Osteoblast (primary cell): ENCODE data around the gene ANKK1. TPM values are rescaled to one million over a fixed set of nuclear protein-coding genes. Genes with fewer than 3 reads are reported as not detected.

Source experiments
- DNase-seq: peaks from one replicate; pipeline ENCODE4 v3.0.0; 2011; ENCODE audit warnings: low spot score, mixed read lengths; ENCODE audit not compliant: insufficient read length; ENCODE audit errors: missing footprints
- H2AFZ ChIP-seq: 2 replicates; pipeline ENCODE4 v1.6.0; 2011; ENCODE audit warnings: mild to moderate bottlenecking, low read length
- H3K27ac ChIP-seq: 2 replicates; pipeline ENCODE4 v1.5.1; 2011; ENCODE audit warnings: mild to moderate bottlenecking, low read depth, low read length, moderate library complexity
- H3K27me3 ChIP-seq: 2 replicates; pipeline ENCODE4 v1.6.0; 2012; ENCODE audit warnings: mild to moderate bottlenecking, control low read depth, inconsistent platforms, low read length, moderate library complexity; ENCODE audit not compliant: insufficient read depth
- H3K36me3 ChIP-seq: 2 replicates; pipeline ENCODE4 v1.5.1; 2011; ENCODE audit warnings: mild to moderate bottlenecking, low read length, control low read depth, moderate library complexity; ENCODE audit not compliant: insufficient read depth
- H3K4me1 ChIP-seq: 2 replicates; pipeline ENCODE4 v1.5.1; 2011; ENCODE audit warnings: mild to moderate bottlenecking, low read length, control low read depth, moderate library complexity; ENCODE audit not compliant: insufficient read depth
- H3K4me2 ChIP-seq: 2 replicates; pipeline ENCODE4 v1.6.0; 2011; ENCODE audit warnings: mild to moderate bottlenecking, low read length; ENCODE audit not compliant: insufficient read depth
- H3K4me3 ChIP-seq: fragments of 200-600 bp; sonication (generic); 3 replicates; pipeline ENCODE4 v1.5.1; 2012; ENCODE audit warnings: mild to moderate bottlenecking, low read length, inconsistent platforms; ENCODE audit not compliant: insufficient read depth
- H3K79me2 ChIP-seq: 2 replicates; pipeline ENCODE4 v1.6.0; 2012; ENCODE audit warnings: mild to moderate bottlenecking, low read length, control low read depth, inconsistent platforms; ENCODE audit not compliant: insufficient read depth
- H3K9me3 ChIP-seq: 2 replicates; pipeline ENCODE4 v1.5.1; 2011; ENCODE audit warnings: low read depth, low read length, control low read depth
- H4K20me1 ChIP-seq: 2 replicates; pipeline ENCODE4 v1.6.0; 2012; ENCODE audit warnings: mild to moderate bottlenecking, low read length, control low read depth; ENCODE audit not compliant: insufficient read depth
- total RNA-seq: library from RNA; depleted of rRNA; stranded (reverse); fragments of >200 nt; gene quantifications from 2 replicates; pipeline ENCODE4 v1.2.3, GENCODE V29; 2012
- TF ChIP-seq, protein P1 (sequence below): IDR thresholded peaks from 2 replicates; pipeline ENCODE4 v1.5.1; 2011; ENCODE audit warnings: mild to moderate bottlenecking, low read depth, low read length, moderate library complexity; ENCODE audit errors: extremely low read depth

Gene ANKK1
- total RNA-seq, 1 donor, result not detected

DNA sequence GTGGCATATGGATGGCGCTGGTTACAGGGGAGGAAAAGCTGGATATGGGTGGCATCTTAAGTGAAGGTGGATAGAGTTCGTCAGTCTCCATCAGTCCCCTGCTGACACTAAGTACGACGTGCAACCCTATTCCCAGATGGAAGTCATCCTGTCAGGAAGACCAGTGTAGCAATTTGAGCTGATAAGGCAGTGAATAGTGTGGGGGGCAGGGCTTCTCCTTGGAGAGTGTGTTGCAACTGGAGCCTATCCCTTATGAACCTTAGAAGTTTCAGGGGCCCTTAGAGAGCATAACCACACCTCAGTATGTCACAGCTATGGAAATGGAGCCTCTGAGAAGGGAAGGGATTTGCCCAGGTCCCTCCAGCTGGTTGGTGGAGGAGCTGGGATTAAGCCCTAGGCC is 36.1 kb upstream of the ANKK1 start:
- Histone ChIP-seq H3K4me1 (no peaks in the 10 kb centered on the region), H3K4me2 (no peak overlapping the region), H2AFZ (no peak overlapping the region), H4K20me1 (peaks cover 2% of the 10 kb centered on the region), H3K27me3 (no peaks in the 10 kb centered on the region), H3K27ac (no peak overlapping the region), H3K9me3 (no peaks in the 10 kb centered on the region), H3K36me3 (no peaks in the 10 kb centered on the region), H3K79me2 (no peaks in the 10 kb centered on the region), H3K4me3 (no peak overlapping the region)
- no peak for DNase-seq
- TF ChIP-seq, protein P1, sequence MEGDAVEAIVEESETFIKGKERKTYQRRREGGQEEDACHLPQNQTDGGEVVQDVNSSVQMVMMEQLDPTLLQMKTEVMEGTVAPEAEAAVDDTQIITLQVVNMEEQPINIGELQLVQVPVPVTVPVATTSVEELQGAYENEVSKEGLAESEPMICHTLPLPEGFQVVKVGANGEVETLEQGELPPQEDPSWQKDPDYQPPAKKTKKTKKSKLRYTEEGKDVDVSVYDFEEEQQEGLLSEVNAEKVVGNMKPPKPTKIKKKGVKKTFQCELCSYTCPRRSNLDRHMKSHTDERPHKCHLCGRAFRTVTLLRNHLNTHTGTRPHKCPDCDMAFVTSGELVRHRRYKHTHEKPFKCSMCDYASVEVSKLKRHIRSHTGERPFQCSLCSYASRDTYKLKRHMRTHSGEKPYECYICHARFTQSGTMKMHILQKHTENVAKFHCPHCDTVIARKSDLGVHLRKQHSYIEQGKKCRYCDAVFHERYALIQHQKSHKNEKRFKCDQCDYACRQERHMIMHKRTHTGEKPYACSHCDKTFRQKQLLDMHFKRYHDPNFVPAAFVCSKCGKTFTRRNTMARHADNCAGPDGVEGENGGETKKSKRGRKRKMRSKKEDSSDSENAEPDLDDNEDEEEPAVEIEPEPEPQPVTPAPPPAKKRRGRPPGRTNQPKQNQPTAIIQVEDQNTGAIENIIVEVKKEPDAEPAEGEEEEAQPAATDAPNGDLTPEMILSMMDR, result no peak

DNA sequence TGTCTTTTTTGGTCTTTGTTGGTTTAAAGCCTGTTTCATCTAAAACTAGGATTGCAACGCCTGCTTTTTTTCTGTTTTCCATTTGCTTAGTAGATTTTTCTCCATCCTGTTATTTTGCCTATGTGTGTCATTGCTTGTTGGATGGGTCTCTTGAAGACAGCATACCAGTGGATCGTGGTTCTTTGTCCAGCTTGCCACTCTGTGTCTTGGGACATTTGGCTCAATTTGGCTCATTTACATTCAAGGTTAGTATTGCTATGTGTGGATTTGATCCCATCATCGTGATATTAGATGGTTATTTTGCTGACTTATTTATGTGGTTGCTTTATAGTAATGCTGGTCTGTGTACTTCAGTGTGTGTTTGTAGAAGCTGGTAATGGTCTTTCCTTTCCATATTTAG is 31.4 kb upstream of the ANKK1 start:
- TF ChIP-seq, protein P1, result no peak
- Histone ChIP-seq H3K36me3 (no peaks in the 10 kb centered on the region), H3K27ac (no peak overlapping the region)

DNA sequence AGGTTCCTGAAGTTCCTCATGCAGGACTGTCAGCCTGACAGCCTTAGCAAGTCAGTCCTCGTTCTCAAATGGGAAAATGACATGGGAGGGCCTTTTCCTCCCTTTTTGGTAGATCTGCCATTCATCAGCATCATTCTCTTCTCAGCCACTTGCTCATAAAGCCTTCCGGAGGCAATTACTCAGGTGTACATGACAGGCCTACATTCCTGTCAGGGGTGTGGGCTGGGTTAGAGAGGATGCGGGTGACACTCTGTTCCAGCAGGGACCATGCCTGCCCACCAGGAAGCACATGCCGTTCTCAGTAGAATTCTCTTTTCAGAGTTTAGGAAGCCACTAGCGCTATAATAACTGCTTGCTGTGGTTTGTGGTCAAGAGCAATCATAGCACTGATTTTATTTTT is 24.2 kb upstream of the ANKK1 start:
- no peaks in the 10 kb centered on the region for H3K9me3 ChIP-seq
- H3K4me3 ChIP-seq, result no peak overlapping the region
- no peaks in the 10 kb centered on the region for H3K27me3 ChIP-seq
- TF ChIP-seq, protein P1, result no peak
- DNase-seq, result no peak
- H3K4me2 ChIP-seq, result no peak overlapping the region
- H3K4me1 ChIP-seq, result no peaks in the 10 kb centered on the region
- H3K36me3 ChIP-seq, result peaks cover 5% of the 10 kb centered on the region
- no peaks in the 10 kb centered on the region for H4K20me1 ChIP-seq
- no peak overlapping the region for H3K27ac ChIP-seq
- no peaks in the 10 kb centered on the region for H3K79me2 ChIP-seq
- no peak overlapping the region for H2AFZ ChIP-seq

More for the DNA sequence above, 31.4 kb upstream of the ANKK1 start:
- no peak overlapping the region for H2AFZ ChIP-seq
- no peaks in the 10 kb centered on the region for H3K27me3 ChIP-seq
- no peak overlapping the region for H3K4me3 ChIP-seq
- H3K79me2 ChIP-seq, result no peaks in the 10 kb centered on the region
- H3K4me2 ChIP-seq, result no peak overlapping the region
- peaks cover 2% of the 10 kb centered on the region for H4K20me1 ChIP-seq
- no peaks in the 10 kb centered on the region for H3K4me1 ChIP-seq
- DNase-seq, result no peak
- H3K9me3 ChIP-seq, result no peaks in the 10 kb centered on the region

DNA sequence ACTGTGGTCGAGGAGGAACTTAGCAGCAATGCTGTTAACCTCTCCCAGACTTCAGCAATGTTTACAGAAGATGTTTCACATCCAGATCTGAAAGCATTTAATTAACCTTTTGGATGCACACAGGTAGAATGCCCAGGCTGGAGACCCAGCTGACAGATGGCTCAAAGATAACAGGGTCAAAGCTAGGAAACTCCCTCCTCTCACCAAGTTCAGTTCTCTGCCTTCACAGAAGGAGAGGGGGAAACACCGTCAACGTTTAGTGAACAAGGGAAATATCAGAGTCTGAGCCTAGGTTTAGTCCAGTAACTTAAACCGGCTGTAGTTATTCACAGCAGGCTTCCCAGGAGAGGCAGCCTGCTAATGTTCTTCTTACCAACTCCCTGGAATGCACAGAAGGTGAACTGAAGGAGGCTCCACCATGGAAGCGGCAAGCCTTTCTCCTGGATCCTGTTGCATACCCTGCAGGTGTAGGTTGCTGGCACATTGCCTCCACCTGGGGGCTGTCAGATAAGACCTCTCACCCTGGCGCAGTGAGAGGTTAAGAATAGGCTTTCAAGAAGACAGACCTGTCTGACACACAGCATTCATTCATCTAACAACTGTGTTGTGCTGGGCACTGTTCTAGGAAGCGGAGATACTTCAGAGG is 23.5 kb upstream of the ANKK1 start:
- H3K79me2 ChIP-seq, result no peaks in the 10 kb centered on the region
- peaks cover 5% of the 10 kb centered on the region for H3K36me3 ChIP-seq
- no peak overlapping the region for H3K4me2 ChIP-seq
- H3K9me3 ChIP-seq, result no peaks in the 10 kb centered on the region
- H2AFZ ChIP-seq, result no peak overlapping the region
- no peak overlapping the region for H3K4me3 ChIP-seq
- no peaks in the 10 kb centered on the region for H4K20me1 ChIP-seq
- no peaks in the 10 kb centered on the region for H3K27me3 ChIP-seq
- no peak for DNase-seq
- TF ChIP-seq, protein P1, result no peak
- no peak overlapping the region for H3K27ac ChIP-seq
- no peaks in the 10 kb centered on the region for H3K4me1 ChIP-seq
